Neutrophil (primary cell): ENCODE results near the gene MED12L.

Experiments used
- H3K27ac ChIP-seq: fragments of 200-600 bp; sonication (generic); 2 replicates; pipeline ENCODE4 v1.5.1; 2016; ENCODE audit warnings: mild to moderate bottlenecking, moderate library complexity
- H3K27me3 ChIP-seq: fragments of 200-600 bp; sonication (generic); 2 replicates; pipeline ENCODE4 v1.6.0; 2016; ENCODE audit warnings: mild to moderate bottlenecking
- H3K36me3 ChIP-seq: fragments of 200-600 bp; sonication (generic); 2 replicates; pipeline ENCODE4 v1.5.1; 2017
- H3K4me1 ChIP-seq, 2 experiments: fragments of 200-600 bp in 1 of 2; sonication (generic) in 1 of 2; 1 replicate in 1 of 2; 2 replicates in 1 of 2; pipeline versions ENCODE4 v1.5.1 to v1.6.1; 2013 to 2016; ENCODE audit warnings: low read depth in 1 of 2, low read length in 1 of 2, mild to moderate bottlenecking in 1 of 2, moderate library complexity in 1 of 2; ENCODE audit not compliant: control insufficient read depth in 1 of 2, insufficient read depth in 1 of 2
- H3K4me3 ChIP-seq, 2 experiments: fragments of 200-600 bp in 1 of 2; sonication (generic) in 1 of 2; 1 replicate in 1 of 2; 2 replicates in 1 of 2; pipeline ENCODE4 v1.5.1; 2013 to 2016; ENCODE audit warnings: low read depth in 1 of 2, low read length in 1 of 2, mild to moderate bottlenecking in 1 of 2, moderate library complexity in 1 of 2
- H3K9me3 ChIP-seq: fragments of 200-600 bp; sonication (generic); 2 replicates; pipeline ENCODE4 v1.5.1; 2016
- TF ChIP-seq, protein P1 (sequence below): fragments of 200-600 bp; sonication (generic); IDR thresholded peaks from 2 replicates; pipeline ENCODE4 v1.5.1; 2016; ENCODE audit warnings: antibody characterized with exemption

The MED12L gene

DNA sequence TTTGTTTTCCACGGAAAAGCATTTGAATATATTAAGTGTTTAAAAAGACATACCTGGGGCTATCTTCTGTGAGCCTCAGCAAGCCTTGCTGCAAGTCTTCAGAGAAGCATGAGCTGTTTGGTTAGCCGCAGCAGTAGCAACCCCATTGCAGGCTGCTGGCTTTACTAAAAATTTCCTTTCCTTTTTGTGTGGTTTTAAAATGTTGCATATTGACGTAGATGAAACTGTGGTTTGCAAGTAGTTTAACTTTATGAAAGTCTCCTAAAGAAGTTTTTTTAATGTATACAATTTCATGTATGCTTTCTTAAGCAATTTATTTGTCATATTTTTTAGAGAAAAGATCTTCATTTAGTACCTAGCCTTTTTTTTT is 117.6 kb downstream of the MED12L start, which contains the start of gene GPR171:
Gene GPR171 (minus strand): TSS at position 166 of the 370 bp plus-strand sequence. CDS start 3,830 bp downstream, outside the sequence.
- Histone ChIP-seq H3K4me3 (no peak within 1 kb of the TSS), H3K9me3 (no peaks in the 10 kb centered on the region), H3K27ac (no peak within 1 kb of the TSS), H3K27me3 (no peaks in the 10 kb centered on the region), H3K4me1 (no peaks in the 10 kb centered on the region), H3K36me3 (no peaks in the 10 kb centered on the region)
- TF ChIP-seq, protein P1, sequence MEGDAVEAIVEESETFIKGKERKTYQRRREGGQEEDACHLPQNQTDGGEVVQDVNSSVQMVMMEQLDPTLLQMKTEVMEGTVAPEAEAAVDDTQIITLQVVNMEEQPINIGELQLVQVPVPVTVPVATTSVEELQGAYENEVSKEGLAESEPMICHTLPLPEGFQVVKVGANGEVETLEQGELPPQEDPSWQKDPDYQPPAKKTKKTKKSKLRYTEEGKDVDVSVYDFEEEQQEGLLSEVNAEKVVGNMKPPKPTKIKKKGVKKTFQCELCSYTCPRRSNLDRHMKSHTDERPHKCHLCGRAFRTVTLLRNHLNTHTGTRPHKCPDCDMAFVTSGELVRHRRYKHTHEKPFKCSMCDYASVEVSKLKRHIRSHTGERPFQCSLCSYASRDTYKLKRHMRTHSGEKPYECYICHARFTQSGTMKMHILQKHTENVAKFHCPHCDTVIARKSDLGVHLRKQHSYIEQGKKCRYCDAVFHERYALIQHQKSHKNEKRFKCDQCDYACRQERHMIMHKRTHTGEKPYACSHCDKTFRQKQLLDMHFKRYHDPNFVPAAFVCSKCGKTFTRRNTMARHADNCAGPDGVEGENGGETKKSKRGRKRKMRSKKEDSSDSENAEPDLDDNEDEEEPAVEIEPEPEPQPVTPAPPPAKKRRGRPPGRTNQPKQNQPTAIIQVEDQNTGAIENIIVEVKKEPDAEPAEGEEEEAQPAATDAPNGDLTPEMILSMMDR: no peak

DNA sequence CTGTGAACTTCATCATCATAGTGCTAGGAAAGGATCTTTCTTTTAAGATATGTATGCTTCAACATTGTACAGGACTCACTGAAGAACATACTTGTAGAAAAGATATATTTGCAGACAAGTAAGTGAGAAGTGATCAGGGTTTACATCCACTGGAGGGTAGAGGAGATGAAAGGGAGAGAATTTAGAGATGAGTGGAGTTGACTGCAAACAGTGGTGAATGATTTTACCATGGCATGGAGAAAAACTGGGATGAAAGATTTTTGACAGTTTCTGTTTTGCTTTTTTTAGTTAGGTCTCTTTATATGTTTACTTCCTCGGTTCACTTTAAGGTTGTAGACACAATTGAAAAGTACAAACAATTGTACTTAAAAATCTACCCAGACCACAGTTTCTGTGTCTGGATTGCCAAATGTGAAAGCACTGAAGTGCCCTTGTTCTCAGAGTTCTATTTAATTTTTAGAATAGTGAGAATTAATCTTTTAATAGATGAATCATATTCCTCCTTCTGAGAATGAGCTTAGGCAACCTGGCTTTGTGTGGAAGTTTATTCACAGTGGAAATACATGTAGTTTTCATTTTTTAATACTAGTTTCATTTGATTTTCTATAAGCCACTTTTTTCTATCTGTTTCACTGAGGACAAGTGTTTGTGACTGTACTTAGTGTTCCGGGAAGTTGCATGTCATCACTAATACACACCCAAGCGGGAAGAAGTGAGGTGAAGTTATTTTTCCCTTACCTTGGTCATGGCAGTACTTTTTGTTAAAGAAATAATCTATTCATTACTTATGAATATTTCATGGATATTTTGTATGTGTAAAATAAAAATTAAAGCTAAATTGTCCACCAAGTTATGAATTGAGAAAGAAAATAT is 119.3 kb downstream of the MED12L start:
- H3K27ac ChIP-seq: no peak overlapping the region
- TF ChIP-seq, protein P1: no peak
- H3K4me1 ChIP-seq: no peaks in the 10 kb centered on the region
- no peaks in the 10 kb centered on the region for H3K9me3 ChIP-seq
- H3K36me3 ChIP-seq: no peaks in the 10 kb centered on the region
- no peak overlapping the region for H3K4me3 ChIP-seq
- H3K27me3 ChIP-seq: no peaks in the 10 kb centered on the region

DNA sequence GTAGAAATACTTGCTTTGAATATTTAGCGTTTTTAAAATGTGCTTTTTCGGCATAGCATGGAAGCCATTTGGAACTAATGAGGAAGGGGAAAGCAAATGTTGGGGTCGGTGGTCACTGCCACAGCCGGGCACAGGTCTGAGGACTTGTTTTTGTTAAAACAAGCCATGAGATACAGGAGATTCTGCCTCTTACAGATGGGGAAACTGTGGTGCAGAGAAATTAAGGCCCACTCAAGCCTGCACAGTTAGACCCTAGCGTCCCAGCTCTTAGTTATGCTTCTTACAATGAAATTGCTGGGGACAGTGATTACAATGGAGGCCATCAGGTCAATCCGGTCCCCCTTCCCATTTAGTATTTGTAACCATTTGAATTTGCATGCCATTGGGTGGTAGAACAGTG is 120.0 kb downstream of the MED12L start:
- Histone ChIP-seq H3K27me3 (no peaks in the 10 kb centered on the region), H3K4me1 (no peaks in the 10 kb centered on the region), H3K9me3 (no peaks in the 10 kb centered on the region), H3K27ac (no peak overlapping the region), H3K4me3 (no peak overlapping the region), H3K36me3 (no peaks in the 10 kb centered on the region)
- TF ChIP-seq, protein P1: no peak

DNA sequence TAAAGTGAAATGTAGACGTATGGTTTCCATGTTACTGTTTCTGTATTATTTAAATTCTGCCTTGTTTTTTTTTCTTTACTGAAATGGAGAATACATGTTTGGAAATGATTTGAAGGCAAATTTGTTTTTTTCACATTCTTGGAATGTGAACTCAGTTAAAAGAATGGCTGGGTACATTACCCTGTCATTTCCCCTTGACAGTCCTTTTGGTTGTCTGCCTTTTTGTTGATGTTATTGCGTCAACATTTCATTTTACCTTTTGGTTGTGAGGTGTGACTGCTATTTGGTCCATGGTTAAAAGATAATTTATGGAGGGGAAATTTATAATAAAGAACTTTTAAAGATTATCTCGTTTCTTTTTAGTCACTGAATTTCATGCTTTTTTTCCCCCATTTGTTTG is 120.7 kb downstream of the MED12L start:
- Histone ChIP-seq H3K9me3 (no peaks in the 10 kb centered on the region), H3K4me3 (no peak overlapping the region), H3K27me3 (no peaks in the 10 kb centered on the region), H3K4me1 (peaks cover 0 to 3% of the 10 kb centered on the region in 2 experiments), H3K36me3 (no peaks in the 10 kb centered on the region), H3K27ac (no peak overlapping the region)
- TF ChIP-seq, protein P1: no peak

DNA sequence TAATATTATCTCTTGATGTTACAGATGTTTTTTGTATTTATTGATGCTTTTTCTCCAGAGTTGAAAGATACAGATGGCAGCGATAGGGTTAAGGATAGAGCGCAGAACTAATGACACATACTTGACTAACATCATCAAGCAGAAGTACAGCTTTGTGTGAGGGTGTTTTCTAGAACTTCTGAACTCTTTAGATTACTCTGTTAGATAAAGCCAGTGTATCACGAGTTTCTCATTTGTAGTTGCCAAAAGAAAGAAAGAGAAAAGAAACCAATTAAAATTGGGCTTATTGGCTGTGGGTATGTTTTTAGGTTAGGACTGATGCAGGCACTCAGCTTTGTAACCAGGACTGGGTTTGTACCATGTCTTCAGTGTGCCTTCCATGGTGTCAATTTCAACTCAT is 124.2 kb downstream of the MED12L start:
- Histone ChIP-seq H3K4me1 (peaks cover 0 to 3% of the 10 kb centered on the region in 2 experiments), H3K27ac (no peak overlapping the region), H3K27me3 (no peaks in the 10 kb centered on the region), H3K36me3 (no peaks in the 10 kb centered on the region), H3K9me3 (no peaks in the 10 kb centered on the region), H3K4me3 (no peak overlapping the region)
- TF ChIP-seq, protein P1: no peak
